GF-D8 (cell line): ENCODE data around the gene SLC25A21.

Source experiments
- DNase-seq: peaks from one replicate; lab custom pipeline; 2025; lab: John Stamatoyannopoulos, UW

SLC25A21 gene

DNA sequence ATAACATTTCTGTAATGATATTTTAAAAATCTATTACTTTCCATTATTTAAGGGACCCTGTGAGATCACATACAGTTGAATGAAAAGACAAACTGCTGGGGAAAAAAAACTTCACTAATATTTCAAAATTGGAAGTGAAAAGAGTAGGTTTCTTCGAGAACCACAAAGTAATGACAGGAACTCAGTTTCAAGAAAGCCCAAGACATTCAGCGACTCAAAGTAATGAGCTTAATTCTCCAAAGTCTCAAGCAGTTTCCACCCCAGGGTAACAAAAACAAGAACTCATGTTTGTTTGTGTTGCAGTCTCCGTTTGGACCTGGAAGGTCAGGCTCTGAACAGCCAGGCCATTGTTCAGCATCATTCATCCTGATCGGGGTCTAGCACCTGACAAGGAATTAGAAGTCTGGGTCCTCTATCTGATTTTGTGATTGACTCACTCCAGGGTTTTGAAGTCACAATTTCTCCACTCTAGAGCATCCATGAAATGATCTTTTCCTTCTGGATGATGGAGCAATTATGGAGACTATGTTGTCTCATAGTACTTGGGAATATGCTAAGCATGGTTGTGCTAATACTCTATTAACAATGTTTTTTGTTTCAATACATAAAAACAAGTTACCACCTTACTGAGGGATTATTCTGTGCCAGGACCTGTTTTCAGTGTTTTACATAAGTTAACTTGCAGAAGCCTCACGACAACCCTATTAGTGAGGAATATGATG lies 126.9 kb downstream of the SLC25A21 start:
- no peak for DNase-seq

DNA sequence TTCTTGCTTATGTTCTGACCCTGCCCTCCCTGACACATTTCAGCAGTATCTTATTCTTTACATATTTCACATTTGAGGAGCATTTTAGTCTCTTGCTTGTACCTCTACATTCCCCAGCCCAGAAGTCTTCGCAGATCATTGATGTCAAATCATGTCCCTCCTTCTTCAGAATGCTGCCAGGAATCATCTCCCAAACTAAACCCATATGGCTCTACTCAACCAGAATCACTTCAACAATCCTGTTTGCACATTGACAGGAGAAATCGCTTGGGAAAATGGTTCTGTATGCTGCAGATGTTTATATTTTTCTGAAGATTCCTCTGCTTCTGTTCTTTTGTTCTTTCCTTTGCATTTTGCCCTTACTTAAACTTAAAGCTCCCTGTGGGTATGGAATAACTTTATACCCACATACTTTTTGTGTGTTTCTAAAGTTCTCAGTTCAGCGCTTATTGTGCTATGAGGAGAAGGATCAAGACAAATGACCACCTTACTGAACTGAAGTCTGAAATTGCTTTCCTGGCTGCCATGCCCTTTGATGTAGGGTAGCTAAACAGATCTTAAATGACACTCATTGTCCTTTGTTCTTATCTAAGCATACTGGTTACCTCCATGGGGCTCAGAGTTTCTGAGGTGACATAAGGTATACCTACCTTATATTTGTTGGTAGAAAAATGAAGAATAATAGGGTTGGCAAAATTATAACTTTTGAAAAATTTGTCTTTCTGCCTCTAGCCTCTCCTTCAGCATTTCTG lies 134.6 kb downstream of the SLC25A21 start:
- no peak for DNase-seq

DNA sequence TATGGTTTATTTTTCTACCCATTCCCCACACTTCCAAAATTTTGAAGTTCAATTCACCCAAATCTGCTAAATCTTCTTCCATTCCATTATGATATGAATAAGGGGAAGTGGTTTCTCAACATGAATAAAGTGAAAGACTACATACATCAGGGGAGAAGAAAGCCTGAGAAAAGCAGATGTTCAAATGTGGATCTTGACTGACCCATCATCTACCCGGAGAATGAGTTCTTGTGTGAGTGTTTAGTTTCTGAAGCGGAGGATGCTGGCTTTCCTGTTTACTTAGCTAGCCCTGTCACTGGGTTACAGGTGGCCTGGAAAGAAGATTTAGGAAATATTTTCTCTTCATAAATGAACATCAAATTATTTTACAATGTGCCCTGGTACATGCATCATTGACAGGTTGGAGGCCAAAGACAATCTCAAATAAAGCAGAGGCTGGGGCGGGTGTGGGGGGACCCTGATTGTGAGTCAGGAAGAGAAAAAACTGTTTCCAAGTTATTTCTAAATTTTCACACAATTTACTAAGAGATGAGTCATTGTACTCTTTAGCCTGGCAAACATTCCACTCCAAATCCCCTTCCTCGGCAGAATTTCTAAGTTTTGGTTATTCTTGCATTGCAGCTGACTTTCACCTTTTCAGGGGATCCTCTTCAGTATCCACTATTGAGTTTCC lies 135.6 kb downstream of the SLC25A21 start:
- no peak for DNase-seq

DNA sequence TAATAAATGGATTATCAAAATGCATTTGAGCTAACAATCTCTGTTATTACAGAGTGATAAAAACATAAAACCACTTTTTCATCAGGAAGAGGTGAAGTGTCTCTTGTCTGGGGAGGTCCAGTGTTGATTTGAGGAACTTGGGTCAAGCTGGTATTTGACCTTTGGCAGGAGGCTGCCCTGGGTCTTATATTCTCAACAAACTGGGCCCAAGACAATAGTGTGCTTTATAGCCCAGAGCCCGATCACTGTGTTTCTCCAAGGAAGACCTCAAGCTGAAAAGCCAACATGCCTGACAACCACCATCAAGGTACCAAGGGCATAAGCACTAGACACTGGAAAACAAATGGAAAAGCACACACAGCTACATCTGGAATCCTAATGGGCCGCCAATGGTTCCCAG lies 137.0 kb downstream of the SLC25A21 start:
- DNase-seq: no peak

DNA sequence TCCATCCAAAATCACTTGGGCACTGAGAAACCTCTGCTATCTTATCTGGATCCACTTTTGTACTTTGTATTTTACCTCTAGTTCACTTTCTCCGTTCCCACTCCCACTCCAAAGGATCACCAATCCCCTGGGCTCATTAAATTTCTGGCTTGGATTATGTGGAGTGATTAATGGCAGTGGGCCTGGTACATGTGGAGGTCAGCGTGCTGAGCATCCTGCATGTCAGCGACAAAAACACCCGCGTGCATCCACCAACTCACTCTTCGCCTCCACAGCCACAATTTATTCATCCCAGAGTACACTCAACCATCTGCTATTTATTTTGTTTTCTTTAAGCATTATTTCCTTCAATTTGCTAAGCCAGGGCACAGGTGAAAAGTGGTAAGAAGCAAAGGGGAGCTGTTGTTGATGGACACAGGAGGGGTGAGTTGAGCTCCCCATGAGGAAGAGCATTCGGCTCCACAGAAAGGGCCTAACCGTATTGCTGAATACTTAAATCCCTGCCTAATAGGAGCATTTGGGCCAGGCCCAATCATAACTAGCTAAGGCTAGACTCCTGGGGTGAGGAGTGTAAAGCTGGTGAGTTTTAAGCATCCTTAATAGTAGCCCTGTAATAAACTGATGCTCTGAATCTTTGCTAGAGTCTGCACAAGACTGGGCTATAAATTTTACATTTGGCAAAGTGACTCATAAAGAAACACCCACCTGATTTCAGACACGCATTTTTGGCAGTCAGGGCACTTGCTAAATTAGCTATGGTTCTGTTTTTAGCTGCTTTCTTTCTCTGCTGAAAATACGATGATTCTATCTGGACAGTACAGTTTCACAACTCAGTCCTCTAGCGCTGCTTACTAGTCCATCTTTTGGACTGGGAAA lies 137.8 kb downstream of the SLC25A21 start:
- no peak for DNase-seq

DNA sequence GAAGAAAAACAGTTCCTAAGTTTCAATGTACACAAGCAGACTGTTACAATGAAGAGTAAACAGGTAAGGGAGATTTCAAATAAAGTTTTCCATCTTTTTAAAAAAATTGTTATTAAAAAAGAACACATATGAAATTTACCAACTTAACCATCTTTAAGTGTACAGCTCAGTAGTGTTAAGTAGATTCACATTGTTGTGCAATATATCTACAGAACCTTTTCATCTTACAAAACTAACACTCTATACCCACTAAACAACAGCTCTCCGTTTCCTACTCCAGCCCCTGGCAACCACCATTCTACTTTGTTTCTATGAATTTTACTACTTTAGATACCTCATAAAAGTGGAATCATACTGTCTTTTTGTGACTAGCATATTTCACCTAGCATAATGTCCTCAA lies 139.5 kb downstream of the SLC25A21 start:
- DNase-seq: no peak

DNA sequence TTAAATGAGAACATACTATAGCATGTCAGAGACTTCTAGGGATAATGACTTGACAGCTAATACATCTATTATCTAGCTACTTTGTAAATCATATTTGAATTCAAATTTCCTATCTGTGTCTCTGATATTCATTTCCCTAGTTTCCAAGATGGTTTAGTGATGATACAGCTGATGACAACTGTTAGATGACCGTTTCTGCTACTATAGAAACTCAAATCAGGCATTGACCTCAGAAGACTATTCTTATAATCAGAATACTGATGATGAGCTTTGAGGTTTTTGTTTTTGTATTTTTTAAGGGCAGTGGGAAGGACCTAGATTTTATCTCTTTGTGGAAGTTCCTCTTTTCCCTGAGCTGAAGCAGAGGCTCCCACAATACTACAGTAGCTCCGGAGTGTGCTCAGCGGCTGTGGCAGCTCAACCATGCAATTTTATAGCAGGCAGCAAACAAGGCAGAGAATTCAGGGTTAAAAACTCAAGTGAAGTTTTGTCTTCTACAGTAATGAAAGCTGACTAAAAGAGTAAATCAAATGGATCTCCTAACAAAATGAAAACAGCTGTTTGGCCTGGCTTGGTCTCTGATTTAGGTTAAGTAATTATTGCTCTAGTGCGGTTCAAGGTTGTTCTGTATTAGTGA lies 145.1 kb downstream of the SLC25A21 start:
- peak; percentile 71 for DNase-seq

DNA sequence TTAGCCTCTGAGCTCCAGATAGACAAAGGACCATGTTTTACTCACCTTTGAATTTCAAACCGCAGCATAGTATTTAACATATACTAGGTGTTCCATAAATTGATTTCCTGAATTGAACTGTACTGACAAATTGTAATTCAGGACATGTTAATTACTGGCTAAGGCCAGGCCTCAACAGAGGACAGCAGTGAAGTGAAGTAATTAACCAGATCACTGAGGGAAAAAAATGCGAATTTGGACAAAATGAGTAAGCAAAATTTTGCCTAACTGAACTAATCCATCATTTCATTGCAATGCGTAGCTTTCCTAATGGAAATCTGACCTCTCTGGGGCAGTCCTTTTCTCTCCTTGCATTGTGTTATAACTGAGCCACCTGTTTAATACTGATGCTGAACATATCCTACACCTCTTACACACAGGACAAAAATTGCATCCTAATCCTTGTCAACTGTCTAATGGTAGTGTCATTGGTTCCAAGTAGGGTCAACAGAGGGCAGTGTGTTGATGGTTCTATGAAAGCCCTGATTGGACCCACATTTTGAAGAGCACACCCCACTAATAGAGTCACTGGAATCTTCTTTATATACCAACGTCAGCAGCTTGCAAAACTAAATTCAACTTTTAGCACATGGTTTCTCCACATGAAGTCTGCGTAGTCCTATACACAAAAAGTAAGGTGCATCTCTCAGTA lies 148.4 kb downstream of the SLC25A21 start:
- no peak for DNase-seq

DNA sequence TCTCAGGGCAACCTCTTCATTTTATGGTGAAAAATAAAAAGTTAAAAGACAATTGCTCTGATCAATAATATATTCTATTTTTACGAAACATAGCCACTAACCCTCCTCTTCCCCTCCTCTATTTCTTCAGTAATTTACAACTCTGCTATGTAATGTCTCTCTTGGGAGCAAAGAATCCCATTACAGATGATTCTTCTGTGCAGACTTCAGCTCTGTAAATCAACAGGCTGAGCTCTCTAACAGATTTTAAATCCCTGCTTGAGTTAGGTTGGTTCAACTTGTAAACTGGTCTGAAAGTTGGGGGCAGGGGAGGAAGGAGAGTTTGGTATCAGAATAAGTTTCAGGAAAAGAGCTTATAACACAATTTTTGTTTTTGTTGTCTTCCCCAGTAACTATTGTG lies 151.0 kb downstream of the SLC25A21 start:
- no peak for DNase-seq

DNA sequence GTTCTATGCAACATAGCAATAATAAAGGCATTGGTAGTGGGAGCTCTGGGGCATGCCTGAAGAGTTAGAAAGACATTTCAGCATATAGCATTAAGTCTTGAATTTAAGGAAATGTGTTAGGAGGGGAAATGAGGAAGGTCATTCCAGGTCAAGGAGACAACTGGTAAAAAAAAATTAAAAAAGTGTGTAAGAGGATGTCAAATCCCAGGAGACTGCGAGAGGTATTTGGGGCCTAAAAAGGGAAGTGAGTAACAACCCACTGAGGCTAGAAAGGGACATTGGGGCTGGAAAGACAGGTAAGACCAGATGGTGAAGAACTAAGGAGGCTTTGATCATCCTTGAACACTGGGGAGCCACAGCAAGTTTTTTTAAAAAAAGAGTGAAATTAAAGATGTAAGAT lies 152.9 kb downstream of the SLC25A21 start:
- peak; percentile 32 for DNase-seq

DNA sequence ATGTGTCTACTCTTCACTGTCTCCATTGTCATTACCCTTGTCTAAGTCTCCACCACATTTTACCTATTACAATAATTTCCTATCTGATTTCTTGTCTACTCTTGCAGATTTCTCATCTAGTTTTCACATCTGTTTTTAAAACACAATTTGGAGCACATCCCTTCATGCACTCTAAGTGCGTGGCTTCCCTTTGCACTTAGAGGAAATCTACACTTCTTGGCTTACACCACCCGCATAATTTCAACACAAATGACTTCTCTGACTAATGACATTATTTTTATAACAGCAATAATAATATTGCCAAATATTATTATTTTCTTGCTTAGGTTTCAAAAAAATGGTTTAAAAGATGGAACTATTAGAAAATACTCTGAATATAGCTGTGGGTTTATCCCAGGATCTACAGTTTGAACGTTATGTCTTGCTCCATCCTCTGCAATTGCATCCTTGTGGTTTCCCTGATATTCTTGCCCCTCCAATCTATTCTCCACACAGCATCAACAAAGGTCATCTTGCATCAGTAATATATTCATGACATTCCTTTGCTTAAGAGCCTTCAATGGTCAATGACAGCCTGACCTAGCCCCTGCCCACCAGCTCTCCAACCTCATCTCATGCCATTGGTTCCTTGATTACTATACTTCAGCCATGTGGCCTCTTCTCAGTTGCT lies 153.7 kb downstream of the SLC25A21 start:
- no peak for DNase-seq

DNA sequence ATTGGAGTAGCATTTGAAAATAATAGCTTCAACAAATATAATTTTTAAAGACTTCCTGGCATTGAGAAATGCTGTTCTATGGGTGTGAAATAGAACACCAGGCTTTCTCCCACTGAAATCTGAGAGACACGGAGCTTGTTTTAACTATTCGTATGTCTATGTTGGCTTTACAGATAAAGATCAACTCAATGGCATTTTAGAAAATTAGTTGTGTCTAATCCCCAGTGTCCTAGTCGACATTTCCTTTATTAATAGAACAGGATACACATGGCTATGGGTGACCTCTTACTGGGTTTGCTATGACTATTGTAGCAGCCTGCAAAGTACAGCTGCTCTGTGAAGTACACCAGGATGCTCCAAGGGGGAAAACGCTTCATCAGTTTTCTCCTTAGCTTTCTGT lies 159.3 kb downstream of the SLC25A21 start:
- no peak for DNase-seq

DNA sequence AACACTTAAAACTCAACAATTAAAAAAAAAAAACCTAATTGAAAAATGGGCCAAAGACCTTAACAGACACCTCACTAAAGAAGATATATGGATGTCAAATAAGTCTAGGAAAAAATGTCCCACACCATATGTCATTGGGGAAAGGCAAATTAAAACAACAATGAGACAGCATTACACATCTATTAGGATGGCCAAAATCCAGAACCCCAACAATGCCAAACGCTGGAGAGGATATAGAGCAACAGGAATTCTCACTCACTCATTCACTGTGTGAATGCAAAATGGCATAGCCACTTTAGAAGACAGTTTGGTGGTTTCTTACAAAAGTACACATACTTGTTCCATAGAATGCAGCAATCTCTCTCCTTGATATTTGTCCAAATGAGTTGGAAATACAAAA lies 173.7 kb downstream of the SLC25A21 start:
- no peak for DNase-seq

DNA sequence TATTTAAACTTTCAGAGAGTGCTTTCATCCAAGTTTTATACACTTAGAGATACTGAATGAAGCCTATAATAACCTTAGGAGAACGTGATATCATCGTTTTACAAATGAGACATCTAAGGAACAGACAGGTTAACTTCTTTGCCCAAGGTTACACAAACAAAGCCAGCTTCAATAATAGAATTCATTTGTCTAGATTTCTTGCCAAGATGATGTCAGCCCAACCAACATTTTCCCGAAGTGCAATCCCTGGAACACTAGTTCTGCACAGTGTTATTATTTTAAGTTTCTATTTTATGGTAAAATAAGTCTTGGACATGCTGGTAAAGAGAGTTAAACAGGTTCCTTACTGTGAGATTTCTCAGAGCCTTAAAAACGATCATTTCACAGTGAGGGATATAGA lies 174.6 kb downstream of the SLC25A21 start:
- no peak for DNase-seq

DNA sequence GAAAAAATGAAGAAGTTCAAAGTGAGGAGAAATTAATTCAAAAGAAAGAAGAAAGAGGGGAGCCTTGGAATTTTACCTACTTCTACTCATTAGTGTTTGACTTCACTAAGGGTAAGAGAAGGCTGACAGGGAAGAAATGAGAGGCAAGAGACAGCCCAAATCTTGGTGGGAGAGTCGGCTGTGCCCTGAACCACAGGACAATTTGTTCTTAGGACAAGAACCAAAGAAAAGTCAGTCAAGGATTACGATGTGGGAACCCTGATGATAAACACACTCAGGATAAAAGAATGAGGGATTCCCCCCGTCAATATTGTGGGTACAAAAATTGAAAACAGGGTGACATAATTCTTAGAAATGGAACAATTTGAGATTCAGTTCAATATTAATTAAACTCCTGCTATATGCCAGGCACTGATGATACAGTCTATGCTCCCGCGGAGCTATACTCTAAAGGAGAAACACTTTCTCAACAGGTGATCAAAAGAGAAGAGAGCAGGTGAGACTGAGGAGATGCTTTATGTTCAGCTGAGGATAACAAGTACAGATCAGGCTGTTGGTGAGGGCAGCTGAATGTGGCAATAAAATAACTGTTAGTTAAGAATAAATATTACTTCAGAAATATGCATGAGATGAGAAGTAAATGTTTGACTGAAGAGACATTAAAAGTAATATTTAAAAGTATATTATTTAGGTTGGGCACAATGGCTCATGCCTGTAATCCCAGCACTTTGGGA lies 175.4 kb downstream of the SLC25A21 start:
- no peak for DNase-seq

DNA sequence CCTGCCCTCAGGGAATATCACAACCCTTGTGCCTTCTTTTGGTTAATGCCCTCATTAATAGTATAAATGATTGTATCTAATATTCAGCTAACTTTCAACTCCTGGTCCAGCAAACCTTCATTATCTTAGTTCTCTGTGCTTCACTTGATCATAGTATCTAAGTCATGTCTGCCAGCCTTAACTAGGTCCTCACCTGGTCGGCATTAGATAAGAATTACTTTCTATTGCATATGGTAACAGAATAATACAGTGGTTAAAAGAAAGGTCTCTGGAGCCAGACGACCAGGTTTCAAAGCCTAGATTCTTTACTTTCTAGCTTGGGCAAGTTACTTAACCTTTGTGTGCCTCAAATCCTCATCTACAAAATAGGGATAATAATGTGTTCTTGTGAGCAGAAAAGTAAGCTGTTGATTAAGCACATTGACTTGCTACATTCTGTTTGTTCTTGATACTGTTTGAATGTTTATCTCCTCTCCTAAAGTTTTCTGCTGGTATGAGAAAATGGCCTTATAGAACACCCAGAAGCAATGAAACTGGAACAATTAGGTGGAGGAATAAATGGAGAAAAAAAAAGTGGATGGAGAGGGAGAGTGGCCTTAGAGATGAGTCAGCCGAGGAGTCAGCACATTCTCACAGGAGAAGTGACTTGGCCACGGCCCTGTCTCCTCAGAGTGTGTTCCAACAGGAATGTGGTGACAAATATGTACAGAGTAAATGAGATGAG lies 176.1 kb downstream of the SLC25A21 start:
- DNase-seq: no peak

DNA sequence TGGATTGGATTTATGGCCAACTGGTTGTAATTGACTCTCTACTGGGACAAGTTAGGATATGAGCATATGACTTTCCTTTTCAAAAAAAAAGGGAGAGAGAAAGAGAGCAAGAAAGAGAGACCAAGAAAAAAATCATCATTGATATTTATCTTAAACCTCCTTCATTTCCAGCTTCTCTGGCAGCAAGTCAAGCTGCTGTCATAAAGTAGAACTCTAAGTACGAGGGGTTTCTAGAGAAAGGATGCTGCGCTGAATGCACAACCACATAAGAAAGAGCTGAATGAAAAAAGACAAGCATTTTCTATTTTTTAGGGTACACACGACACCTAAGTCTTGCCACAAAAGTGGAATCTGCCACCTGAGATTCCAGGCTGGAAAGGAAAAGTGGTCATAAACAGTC lies 182.6 kb downstream of the SLC25A21 start:
- no peak for DNase-seq

DNA sequence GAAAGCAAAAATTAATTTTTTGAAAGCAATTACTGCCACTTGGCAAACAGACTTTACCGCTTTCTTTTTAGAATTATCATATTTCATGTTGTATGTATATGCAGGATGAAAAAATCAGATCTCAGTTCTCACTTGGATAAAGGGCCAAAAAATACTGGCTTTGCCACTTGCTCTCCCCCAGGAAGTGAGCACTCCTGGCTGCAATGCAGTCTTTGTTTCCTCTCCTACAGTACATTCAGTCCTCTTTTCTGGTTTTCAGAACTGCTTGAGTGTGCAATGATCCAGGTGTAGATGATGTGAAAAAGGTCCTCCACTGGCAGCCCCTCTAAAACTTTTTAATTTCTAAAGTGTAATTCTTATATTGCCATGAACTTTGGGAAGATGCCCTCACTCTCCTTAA lies 183.4 kb downstream of the SLC25A21 start:
- DNase-seq: no peak

DNA sequence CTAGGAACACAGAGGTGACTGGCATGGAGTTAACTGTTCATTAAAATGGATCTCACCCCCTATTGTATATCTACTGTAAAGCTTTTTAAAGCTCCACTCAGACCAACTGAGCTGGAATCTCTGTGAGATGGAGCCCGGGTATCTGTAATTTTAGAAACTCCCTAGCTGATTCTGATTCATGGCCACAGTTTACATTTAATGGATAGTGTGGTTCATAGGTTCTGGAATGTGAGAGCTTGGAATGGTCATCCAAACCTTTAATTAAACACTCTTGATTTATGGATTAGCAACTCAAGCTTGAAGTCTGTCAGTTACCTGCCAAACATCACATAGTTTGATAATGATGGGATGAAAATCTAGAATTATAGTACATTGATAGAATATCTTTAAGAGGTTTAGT lies 183.8 kb downstream of the SLC25A21 start:
- no peak for DNase-seq
